ENCODE measurements around the gene BROX.
"Not testable (repeated sequence)": the region's sequence is repeated elsewhere in the genome, so short reads cannot be mapped to it uniquely, and the experiment has no call there.

The BROX gene

GRCh38 chr1:222712253-222713090 lies at the start of gene BROX, which contains the start of gene AIDA:
Gene BROX, plus strand, starts transcription at chr1:222712564. Its CDS starts 3,136 bp downstream, at chr1:222715700.
Gene AIDA, minus strand, starts transcription at chr1:222712491. Its CDS starts 174 bp downstream, at chr1:222712317.
- DNase-seq (ENCODE audit: low read depth in 1 of 2, low spot score in 1 of 2) = peak; percentile 93 to 96

DNA sequence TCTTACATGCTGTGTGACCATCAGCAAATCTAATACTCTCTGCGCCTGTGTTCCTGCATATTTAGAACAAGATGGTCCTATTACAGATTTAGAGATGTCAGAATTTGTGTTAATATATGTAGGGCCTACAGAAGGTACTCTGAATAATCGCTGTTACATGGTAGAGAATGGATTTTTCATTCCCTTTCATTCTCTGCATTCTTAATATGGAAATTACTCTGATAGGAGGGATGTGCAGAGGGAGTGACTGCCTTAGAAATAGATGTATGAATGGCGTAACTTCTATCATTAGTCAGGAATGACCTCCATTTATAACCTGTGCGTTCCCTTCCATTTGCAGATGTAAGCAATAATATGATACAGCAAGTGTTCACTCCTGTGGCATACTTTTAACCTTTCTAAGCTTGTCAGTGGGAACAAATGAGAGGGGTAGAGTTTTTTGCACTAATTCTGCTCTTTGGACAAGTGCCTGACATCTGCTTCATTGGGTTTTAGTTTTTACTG lies 48.9 kb upstream of the BROX start:
- DNase-seq (ENCODE audit: low read depth in 1 of 2, low spot score in 1 of 2) = no peak

DNA sequence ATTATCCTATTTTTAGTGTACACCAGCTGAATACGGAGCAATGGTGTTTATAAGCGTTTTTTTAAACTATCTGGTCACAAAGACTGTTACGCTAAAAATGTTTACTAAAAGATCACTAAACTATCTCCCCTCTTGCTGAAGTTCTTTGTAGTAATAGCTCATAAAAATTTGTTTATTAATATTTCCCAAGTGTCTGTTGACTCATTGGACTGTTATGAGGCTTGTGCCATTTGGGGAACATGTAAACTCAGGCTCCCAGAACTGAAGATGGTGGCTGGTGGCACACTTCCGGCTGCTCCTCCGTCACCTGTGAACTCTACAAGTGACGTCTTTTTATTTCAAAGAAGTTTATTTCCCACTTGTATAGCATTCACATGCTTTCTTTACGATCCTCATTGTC lies 46.4 kb upstream of the BROX start:
- DNase-seq (ENCODE audit: low read depth in 1 of 2, low spot score in 1 of 2) = no peak

GRCh38 chr1:222668184-222668583 lies 44.2 kb upstream of the BROX start:
- not testable (repeated sequence) for DNase-seq (ENCODE audit: low read depth in 1 of 2, low spot score in 1 of 2)

GRCh38 chr1:222669107-222669506 lies 43.3 kb upstream of the BROX start:
- DNase-seq (ENCODE audit: low read depth in 1 of 2, low spot score in 1 of 2) = not testable (repeated sequence)

DNA sequence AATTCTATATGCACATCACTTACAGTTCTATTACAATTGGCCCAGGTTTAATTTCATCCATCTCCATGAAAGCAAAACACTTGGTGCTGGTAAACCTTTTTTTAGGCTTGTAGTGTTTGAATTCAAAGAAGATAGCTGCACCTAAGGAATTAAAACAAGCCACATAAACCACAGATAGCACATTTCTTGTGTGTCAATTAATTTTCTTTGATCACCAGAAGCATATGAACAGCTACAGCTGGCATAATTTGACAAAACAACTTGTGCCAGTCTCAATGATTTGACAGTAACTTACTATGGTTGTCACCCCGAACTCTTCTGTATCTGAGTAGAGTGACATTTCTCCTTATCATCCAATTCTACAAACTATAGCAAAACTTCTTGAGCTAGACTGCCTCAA lies 42.3 kb upstream of the BROX start:
- DNase-seq (ENCODE audit: low read depth in 1 of 2, low spot score in 1 of 2) = no peak

GRCh38 chr1:222680080-222680479 lies 32.3 kb upstream of the BROX start:
- DNase-seq (ENCODE audit: low read depth in 1 of 2, low spot score in 1 of 2) = no peak

- DNase-seq (ENCODE audit: low read depth in 1 of 2, low spot score in 1 of 2) = no peak
Measured at GRCh38 chr1:222691016-222691415, 21.3 kb upstream of the BROX start.

DNA sequence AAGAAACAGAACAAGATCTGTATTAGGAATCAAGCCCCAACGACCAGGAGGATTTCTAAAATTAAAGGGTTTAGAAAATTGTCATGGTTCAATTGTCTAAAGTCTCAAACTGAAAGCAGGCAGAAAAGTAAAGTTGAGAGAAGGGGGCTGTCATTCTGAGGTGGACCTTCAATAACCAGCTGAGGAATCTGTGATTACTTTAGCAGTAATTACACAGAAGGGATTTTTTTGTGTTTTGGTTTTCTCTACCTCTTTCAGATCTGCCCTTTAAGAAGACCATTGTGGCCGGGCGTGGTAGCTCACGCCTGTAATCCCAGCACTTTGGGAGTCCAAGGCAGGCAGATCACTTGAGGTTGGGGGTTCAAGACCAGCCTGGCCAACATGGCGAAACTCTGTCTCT lies 17.4 kb upstream of the BROX start:
- no peak for DNase-seq (ENCODE audit: low read depth in 1 of 2, low spot score in 1 of 2)

GRCh38 chr1:222696741-222697140 lies 15.6 kb upstream of the BROX start:
- DNase-seq (ENCODE audit: low read depth in 1 of 2, low spot score in 1 of 2) = no peak

DNA sequence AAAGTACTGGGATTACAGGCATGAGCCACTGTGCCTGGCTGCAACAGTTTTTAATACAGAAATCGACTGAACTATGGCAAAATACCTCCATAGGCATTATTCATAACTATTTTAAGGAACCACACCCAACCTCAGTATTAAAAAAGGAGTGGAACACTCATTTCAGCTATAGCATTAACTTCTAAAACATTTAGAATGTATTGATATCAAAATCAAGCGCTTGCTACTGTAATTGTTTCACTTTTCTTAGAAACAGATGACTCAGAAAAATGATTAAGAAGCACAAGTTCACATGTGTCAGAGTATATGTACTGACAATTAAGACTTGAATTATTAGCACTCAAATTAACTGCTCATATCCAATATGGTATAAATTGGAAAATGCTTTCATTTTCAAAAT lies 15.2 kb upstream of the BROX start:
- DNase-seq (ENCODE audit: low read depth in 1 of 2, low spot score in 1 of 2) = no peak

DNA sequence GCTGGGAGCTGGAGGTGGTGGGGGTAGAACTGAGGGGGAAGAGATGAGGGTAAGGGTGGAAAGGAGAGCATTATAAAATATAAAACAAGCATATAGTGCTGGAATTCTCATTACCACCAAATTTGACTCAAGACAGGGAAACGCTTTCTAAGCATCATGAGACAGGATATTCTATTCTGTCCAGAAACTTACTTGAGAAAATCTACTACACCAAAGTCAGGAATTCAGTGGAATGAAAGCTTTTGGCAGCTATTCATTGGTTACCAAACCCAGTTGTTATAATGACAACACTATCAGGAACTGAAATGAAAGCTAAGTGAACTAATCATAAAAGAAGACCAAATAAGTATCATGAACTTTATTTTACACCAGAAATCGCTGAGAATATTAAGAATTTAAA lies 14.5 kb upstream of the BROX start:
- no peak for DNase-seq (ENCODE audit: low read depth in 1 of 2, low spot score in 1 of 2)

GRCh38 chr1:222702210-222702609 lies 10.2 kb upstream of the BROX start:
- no peak for DNase-seq (ENCODE audit: low read depth in 1 of 2, low spot score in 1 of 2)

- no peak for DNase-seq (ENCODE audit: low read depth in 1 of 2, low spot score in 1 of 2)
Measured at GRCh38 chr1:222704260-222704659, 8.1 kb upstream of the BROX start.

- no peak for DNase-seq (ENCODE audit: low read depth in 1 of 2, low spot score in 1 of 2)
Measured at GRCh38 chr1:222706815-222707214, 5.5 kb upstream of the BROX start.

- no peak for DNase-seq (ENCODE audit: low read depth in 1 of 2, low spot score in 1 of 2)
Measured at GRCh38 chr1:222709700-222710153, 2.6 kb upstream of the BROX start.

- DNase-seq (ENCODE audit: low read depth in 1 of 2, low spot score in 1 of 2) = peak; percentile 22 to 27
Measured at GRCh38 chr1:222711319-222712252, 778 bp upstream of the BROX start.

DNA sequence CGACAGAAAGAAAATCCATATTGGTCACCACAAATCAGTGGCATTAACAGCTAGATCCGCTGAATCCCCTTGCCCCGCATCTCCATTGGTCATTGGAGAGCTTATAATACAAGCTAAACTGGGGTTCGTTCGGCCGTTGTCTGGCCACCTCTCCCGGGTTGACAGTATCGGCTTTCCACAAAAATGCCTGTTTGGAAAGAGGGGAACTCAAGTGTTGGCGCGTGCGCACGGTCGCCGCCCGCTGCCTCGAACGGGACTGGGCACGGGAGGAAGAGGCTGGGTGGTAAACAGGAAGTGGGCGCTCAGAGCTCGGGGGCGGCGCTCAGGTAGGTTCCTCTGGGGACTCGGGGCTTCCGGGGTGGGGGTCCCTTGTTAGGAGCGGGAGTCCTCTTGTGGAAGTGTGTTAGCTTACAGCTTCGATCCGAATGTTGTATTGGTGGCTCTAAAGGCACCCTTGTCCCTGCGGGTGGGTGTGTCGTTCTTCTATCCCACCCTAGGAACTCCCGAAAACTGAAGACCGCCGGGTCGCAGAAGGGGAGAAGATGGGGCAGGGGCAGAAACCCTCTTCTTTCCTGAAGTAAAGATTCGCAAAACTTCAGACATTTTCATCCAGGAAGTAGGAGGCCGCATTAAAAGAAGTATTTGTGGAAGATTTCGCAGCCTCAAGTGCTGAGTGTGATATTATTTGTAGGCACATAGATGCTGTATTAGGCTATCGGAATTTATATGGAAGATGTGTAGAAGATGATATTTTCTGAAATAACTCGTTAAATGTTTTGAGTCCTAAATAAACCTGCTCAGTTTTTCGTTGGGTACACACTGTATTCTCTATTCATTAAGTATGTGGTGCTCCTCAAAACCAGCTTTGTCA lies 962 bp downstream of the BROX start:
- peak; percentile 84 to 88 for DNase-seq (ENCODE audit: low read depth in 1 of 2, low spot score in 1 of 2)

GRCh38 chr1:222716393-222716792 lies 4.0 kb downstream of the BROX start:
- no peak for DNase-seq (ENCODE audit: low read depth in 1 of 2, low spot score in 1 of 2)

DNA sequence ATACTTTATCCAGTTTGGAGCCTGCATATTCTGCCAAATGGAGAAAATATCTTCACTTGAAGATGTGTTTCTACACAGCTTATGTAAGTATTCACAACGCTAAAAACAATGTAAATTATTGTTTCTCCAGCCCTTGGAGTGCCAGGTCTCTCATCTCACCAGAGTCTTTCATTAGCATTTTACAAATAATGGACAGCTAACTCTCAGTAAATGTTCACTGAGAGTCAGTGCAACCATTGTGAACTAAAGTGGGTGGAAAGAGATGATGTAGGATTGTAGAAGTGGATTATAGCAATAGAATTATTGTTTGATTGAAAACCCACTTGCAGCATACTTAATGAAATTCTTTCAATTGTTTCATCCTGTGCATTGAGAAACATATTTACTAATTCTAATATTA lies 16.4 kb downstream of the BROX start:
- no peak for DNase-seq (ENCODE audit: low read depth in 1 of 2, low spot score in 1 of 2)

DNA sequence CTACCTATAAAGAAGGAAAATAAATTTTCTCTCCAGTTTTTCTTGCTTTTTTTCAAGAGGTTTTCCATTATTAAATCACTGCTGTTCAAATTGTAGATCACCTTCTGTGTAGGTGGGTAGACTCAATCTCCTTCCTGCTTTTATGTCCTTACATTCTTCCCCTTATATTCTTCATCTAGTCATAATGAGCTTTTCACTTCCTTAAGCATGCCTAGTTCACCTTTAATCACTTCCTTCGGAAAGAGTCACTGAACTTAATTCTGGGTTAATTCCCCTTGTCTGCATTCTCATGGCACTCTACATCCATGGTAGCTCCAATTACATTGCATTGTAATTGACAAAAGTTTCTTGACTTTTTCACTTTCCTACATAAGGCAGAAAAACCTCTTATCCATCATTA lies 18.5 kb downstream of the BROX start:
- DNase-seq (ENCODE audit: low read depth in 1 of 2, low spot score in 1 of 2) = no peak
